Measurements from ENCODE around the gene SIRT7. TPM values are rescaled to one million over a fixed set of nuclear protein-coding genes. Genes with fewer than 3 reads are reported as not detected.

Gene SIRT7
- polyA plus RNA-seq, 3 donors: 14.0 to 21.3 (median 20.6) TPM

- DNase-seq: no peak
Measured at GRCh38 chr17:81867170-81867990, 50.6 kb downstream of the SIRT7 start.

DNA sequence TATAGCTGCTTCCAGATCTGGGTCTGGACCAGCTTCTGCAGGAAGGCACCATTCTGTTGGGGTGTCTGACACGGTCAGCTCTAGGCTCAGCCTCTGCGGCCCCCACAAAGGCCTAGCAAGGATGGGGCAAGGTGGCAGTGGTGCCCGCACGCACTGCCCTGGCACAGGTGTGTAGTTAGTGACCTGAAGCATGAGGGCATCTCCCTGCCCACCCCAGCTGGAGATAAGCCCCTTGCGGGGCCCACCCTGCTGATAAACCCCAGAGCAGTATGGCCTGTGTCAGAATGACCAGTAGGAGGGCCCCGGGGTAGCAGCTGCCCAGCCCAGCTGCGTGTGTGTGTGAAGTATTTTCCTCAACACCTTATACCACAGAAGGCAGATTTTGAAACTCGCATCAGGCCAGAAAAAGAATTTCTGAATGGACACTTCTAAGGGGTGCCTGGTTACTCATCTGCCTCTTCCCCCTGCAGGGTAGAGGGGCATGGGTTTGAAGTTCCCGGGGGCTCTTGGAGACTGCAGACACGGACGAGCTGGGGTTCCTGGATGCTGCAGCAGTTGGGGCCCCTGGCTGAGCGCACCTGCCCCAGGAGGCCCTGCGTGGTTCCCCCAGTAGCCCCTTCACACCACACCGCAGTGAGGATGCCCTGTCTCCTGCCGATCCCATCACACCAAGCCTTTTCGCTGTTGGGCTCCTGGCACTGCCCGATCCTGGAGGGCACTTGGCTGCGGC, 51.4 kb downstream of the SIRT7 start:
- no peak for DNase-seq

DNA sequence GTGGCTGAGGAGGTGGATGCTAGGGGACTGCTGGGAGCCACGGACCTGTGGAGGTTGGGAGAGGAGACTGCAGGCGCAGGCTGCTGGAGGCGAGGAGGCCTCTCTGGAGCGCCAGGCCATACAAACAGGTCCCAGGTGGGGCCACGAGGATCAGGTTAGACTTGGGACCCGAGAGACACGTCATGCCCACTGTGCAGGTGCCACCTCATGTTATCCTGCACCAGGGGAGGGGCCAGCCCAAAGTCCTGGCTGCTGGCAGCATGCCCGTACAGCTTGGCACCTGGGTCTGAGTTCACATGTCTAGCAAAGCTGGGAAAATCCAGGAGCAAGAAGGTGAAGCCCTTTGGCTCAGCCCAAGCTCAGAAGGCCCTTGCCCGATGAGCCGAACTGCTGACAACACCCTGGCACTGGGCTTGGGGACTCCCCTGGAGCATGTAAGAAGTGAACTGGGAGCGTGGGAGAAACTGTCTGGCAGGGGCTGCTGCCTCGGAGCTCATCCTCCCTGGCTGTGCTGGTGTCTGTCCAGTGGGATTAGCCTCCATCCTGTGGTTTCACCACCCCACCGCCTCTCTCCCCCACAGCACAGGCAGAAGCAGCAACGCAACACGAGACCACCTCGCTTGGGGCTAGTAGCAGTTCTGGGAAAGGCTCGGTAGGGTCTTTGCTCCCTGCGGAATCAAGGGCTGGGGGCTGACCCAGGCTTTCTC, 52.1 kb downstream of the SIRT7 start:
- DNase-seq: no peak

DNA sequence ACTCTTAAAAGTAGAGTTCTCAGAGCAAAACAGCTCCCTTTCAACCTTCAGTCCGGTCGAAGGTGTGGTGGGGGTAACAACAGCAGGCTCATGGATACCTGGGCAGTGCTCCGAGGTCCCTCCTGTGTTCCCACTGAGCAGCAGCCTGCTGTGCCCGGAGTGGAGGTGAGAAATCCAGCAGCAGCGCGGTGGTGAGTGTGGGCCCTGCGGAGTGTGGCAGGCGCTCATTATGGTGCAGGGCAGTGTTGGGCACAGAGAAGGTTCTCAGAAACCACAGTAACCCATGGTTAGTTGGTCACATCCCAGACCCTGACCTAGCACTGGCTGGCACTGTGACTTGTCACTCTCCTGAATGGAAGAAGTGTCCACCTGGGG, 52.6 kb downstream of the SIRT7 start:
- no peak for DNase-seq

DNA sequence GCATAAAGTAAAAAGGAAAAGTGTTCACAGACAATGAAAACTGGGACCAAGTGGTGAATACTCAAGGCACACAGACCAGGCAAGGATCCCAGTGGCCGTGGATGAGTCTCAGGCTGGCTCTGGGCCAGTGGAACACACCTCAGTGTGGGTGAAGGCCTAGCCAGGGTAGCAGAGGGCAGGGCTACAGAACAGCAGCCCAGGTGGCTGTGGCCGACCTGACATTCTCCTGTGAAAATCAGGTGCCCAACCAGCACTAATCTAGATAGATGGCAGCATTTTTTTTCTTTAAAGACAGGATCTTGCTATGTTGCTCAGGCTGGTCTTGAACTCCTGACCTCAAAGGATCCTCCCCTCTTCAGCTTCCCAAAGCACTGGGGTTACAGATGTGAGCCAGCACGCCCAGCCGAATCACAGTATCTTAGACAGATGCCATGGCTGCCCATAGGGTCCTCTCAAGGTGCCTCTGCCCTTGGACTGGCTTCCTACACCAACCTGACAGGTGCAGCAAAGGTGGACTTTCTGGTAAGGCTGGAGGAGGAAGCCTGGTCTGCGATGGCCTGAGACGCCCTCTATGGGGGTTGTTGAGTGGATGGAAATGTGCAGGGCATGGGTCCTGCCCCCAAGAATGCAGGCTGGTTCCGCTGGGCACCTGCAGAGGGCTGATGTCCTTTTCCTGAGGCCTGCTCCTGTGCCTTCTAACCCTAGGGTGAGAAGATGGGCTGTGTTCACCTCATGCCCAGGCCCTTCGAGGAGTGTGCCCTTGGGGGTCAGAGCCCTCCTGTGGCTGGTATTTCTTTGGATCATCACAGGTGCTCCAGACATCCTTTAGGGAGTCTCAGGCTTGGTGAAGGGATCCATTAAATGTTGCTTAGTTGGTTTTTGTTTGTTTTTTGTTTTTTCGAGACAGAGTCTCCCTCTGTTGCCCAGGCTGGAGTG, 53.9 kb downstream of the SIRT7 start:
- DNase-seq: no peak

- DNase-seq: no peak
Measured at GRCh38 chr17:81863123-81863675, 54.8 kb downstream of the SIRT7 start.

Other genes with a start within 250 kb of the SIRT7 start
- 10 to 100 TPM; 41.8 to 49.7 (median 47.0) TPM for gene ARL16, start 234.4 kb downstream of the SIRT7 start, polyA plus RNA-seq (ENCODE audit: insufficient read length in 3 of 3)
- 100 to 1,000 TPM in 1 of 3 donors, 10 to 100 TPM in 2; 95.1 to 111 (median 96.5) TPM for gene HGS, start 234.2 kb downstream of the SIRT7 start, polyA plus RNA-seq (ENCODE audit: insufficient read length in 3 of 3)
- 10 to 100 TPM; 47.5 to 67.4 (median 59.2) TPM for gene MRPL12, start 214.8 kb downstream of the SIRT7 start, polyA plus RNA-seq (ENCODE audit: insufficient read length in 3 of 3)
- 10 to 100 TPM; 18.9 to 22.4 (median 22.3) TPM for gene SLC25A10, start 205.9 kb downstream of the SIRT7 start, polyA plus RNA-seq (ENCODE audit: insufficient read length in 3 of 3)
- 10 to 100 TPM; 11.1 to 14.0 (median 12.1) TPM for gene GCGR, start 114.0 kb downstream of the SIRT7 start, polyA plus RNA-seq (ENCODE audit: insufficient read length in 3 of 3)
- 100 to 1,000 TPM; 102 to 124 (median 122) TPM for gene MCRIP1, start 84.9 kb downstream of the SIRT7 start, polyA plus RNA-seq (ENCODE audit: insufficient read length in 3 of 3)
- under 1 TPM in 2 of 3 donors, not detected in 1; 0.14 to 0.44 TPM for gene PPP1R27, start 83.1 kb downstream of the SIRT7 start, polyA plus RNA-seq (ENCODE audit: insufficient read length in 3 of 3)
- gene P4HB, start 57.6 kb downstream of the SIRT7 start, polyA plus RNA-seq (ENCODE audit: insufficient read length in 3 of 3): 100 to 1,000 TPM; 415 to 451 (median 445) TPM
- 100 to 1,000 TPM; 171 to 228 (median 216) TPM for gene ARHGDIA, start 46.8 kb downstream of the SIRT7 start, polyA plus RNA-seq (ENCODE audit: insufficient read length in 3 of 3)
- 10 to 100 TPM; 63.3 to 93.8 (median 83.9) TPM for gene ALYREF, start 26.6 kb downstream of the SIRT7 start, polyA plus RNA-seq (ENCODE audit: insufficient read length in 3 of 3)
- 100 to 1,000 TPM in 2 of 3 donors, 10 to 100 TPM in 1; 87.9 to 118 (median 117) TPM for gene ANAPC11, start 26.5 kb downstream of the SIRT7 start, polyA plus RNA-seq (ENCODE audit: insufficient read length in 3 of 3)
- gene NPB, start 15.9 kb downstream of the SIRT7 start, polyA plus RNA-seq (ENCODE audit: insufficient read length in 3 of 3): 1 to 10 TPM in 1 of 3 donors, under 1 TPM in 2; 0.71 to 1.2 (median 0.76) TPM
- gene PCYT2, start 6.8 kb downstream of the SIRT7 start, polyA plus RNA-seq (ENCODE audit: insufficient read length in 3 of 3): 10 to 100 TPM; 49.6 to 55.1 (median 52.9) TPM
- gene MAFG, start 9.6 kb upstream of the SIRT7 start, polyA plus RNA-seq (ENCODE audit: insufficient read length in 3 of 3): 10 to 100 TPM; 12.9 to 14.9 (median 13.1) TPM
- gene PYCR1, start 19.1 kb upstream of the SIRT7 start, polyA plus RNA-seq (ENCODE audit: insufficient read length in 3 of 3): 10 to 100 TPM; 26.8 to 38.2 (median 31.9) TPM
- under 1 TPM; 0.17 to 0.36 (median 0.24) TPM for gene MYADML2, start 29.1 kb upstream of the SIRT7 start, polyA plus RNA-seq (ENCODE audit: insufficient read length in 3 of 3)
- gene NOTUM, start 43.0 kb upstream of the SIRT7 start, polyA plus RNA-seq (ENCODE audit: insufficient read length in 3 of 3): 1 to 10 TPM; 2.1 to 4.3 (median 2.4) TPM
- gene ASPSCR1, start 59.5 kb upstream of the SIRT7 start, polyA plus RNA-seq (ENCODE audit: insufficient read length in 3 of 3): 10 to 100 TPM; 37.2 to 40.1 (median 37.4) TPM
- gene CENPX, start 104.7 kb upstream of the SIRT7 start, polyA plus RNA-seq (ENCODE audit: insufficient read length in 3 of 3): 10 to 100 TPM; 38.7 to 51.4 (median 48.5) TPM
- 10 to 100 TPM; 15.8 to 18.1 (median 16.6) TPM for gene LRRC45, start 105.1 kb upstream of the SIRT7 start, polyA plus RNA-seq (ENCODE audit: insufficient read length in 3 of 3)
- 10 to 100 TPM; 13.4 to 17.1 (median 14.6) TPM for gene RAC3, start 113.5 kb upstream of the SIRT7 start, polyA plus RNA-seq (ENCODE audit: insufficient read length in 3 of 3)
- 100 to 1,000 TPM in 2 of 3 donors, 10 to 100 TPM in 1; 98.3 to 138 (median 102) TPM for gene DCXR, start 119.5 kb upstream of the SIRT7 start, polyA plus RNA-seq (ENCODE audit: insufficient read length in 3 of 3)
- gene RFNG, start 133.6 kb upstream of the SIRT7 start, polyA plus RNA-seq (ENCODE audit: insufficient read length in 3 of 3): 10 to 100 TPM; 49.4 to 56.6 (median 54.8) TPM
- 100 to 1,000 TPM; 127 to 149 (median 140) TPM for gene GPS1, start 133.7 kb upstream of the SIRT7 start, polyA plus RNA-seq (ENCODE audit: insufficient read length in 3 of 3)
- gene DUS1L, start 147.6 kb upstream of the SIRT7 start, polyA plus RNA-seq (ENCODE audit: insufficient read length in 3 of 3): 10 to 100 TPM; 76.8 to 96.3 (median 90.9) TPM
- 10 to 100 TPM; 41.4 to 56.7 (median 50.1) TPM for gene FASN, start 180.1 kb upstream of the SIRT7 start, polyA plus RNA-seq (ENCODE audit: insufficient read length in 3 of 3)

All from renal pelvis (tissue), 4 donors.